Stimulated activated CD8-positive, alpha-beta memory T cell treated with anti-CD3 and anti-CD28 coated beads, Interleukin-2, amount 100 ng/mL, for 48 hours (primary cell): ENCODE data around the gene RSAD1.

ENCODE experiments used
- DNase-seq, 2 donors: peaks; one replicate each; pipeline ENCODE4 v3.0.0-alpha.2; 2020; ENCODE audit warnings: low read depth in 2 of 2

The RSAD1 gene

DNA sequence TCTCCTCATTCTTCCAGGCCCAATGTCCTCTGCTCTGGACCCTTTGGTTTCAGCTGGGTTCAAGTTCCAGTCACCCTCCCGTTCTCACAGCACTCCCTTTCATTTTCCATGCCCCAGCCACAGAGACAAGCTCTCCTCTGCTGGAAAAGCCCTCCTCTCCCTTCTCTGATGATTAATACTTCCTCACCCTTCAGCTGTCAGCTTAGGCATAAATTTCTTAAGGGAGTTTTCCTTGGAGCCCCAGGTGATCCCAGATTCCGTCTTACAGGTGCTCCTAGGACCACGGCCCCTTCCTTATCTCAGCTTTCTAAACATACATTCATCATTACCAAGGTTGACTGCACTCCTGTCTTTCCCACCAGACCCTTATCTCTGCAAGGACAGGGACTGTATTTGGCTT lies 20.4 kb upstream of the RSAD1 start:
- DNase-seq: no peak

DNA sequence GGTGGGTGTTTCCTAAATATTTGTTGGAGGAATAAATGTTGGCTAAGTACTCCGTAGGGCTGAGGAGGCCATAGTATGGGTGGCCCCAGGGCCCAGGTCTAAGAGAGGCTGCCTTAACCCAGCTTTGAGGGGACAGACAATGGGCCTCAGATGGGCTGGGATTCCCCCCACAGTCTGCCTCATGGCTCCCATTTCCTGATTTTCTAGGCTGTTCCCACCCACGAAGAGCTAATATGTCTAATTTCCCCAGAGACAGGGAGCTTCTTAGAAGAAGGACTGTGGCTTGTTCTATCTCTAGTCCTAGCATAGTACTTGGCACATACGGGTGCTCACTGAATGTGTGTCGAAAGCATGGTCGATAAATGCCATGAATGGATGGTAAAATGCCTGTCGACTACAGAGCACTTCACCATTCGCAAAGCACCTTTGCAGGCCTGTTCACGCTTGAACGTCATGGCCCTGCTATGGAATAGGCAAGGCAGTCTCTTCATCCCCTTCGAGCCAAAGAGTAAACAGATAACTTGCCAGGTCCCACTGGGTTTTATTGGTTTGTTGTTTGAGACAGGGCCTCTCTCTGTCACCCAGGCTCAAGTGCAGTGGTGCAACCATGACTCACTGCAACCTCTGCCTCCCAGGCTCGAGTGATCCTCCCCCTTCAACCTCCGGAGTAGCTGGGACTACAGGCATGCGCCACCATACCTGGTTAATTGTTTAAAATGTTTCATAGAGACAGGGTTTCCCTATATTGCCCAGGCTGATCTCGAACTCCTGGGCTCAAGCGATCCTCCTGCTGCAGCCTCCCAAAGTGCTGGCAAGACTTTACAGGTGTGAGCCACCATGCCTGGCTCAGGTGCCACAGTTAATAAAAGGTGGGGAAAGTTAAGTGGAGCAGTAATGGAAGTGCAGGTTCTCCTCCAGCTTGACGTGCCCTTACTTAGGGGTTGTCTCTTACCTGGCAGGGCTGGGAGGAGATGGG lies 19.7 kb upstream of the RSAD1 start:
- no peak for DNase-seq

DNA sequence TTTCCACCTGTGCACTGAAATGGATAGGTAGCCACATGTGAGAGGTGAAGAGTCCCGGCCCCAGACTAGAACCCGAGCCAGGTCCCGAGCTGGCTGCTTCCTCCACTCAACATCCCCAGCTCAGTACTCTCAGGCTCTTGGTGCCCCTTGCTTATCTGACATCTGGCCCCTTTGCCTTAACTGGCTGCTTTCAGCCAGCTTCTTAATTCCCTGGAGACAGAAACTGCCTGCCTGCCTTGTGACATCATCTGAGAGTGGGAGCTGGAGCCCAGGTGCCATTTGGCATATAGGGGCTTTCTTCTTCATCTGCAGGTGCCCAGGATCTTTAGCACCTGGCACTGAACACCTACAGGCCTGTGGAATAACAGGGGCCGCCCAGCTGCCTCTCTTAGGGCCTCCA lies 18.9 kb upstream of the RSAD1 start:
- DNase-seq: no peak

DNA sequence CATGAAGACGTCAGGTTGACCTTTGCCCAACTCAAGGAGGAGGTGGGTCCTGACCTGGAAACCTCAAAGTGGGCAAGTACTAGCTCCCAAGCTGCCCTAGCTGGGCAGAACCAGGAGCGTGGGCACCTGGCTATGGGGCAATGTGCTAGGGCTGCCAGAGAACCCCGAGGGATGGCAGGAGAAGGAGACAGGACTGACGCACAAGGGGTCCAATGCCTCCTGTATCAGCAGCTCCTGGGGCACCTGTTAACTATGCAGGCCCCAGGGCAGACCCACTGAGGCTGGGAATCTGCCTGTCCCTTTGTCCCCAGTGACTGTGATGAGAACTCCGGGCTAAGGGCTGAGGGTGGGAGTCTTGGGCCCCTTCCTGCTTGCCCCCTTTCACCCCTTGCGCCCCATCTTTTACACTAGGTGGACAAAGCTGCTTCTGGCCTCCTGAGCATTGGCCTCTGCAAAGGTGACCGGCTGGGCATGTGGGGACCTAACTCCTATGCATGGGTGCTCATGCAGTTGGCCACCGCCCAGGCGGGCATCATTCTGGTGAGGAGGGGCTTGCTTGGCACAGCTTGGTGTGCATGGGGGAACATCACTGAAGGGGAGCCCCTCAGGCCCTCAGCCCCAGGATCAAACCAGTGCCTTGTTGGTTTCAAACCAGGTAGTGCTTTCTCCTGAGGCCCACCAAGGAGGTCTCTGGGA lies 17.7 kb upstream of the RSAD1 start:
- no peak for DNase-seq

DNA sequence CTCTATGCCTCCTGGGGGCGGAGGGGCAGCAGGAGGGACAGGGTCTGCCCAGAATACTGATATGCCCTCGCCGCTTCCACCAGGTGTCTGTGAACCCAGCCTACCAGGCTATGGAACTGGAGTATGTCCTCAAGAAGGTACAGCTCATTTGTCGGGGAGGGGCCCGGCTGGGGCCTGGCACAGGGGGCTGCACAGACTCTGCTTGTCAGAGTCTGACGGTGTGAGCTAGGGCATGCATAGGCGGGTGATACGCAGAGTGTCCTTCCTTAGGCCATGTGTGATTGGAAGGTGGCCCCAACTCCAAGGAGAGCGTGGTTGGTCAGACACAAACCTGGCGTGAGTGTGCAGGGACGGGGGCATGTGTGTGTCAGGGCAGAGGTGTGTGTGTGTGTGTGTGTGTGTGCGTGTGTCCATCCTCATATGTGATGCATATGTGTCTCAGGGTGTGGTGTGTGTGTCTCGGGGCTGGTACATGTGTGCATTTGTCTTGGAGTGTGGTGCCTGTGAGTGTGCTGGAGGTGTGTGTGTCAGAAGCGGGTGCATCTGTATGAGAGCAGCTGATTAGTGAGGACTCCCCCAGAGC lies 17.0 kb upstream of the RSAD1 start:
- DNase-seq: no peak

DNA sequence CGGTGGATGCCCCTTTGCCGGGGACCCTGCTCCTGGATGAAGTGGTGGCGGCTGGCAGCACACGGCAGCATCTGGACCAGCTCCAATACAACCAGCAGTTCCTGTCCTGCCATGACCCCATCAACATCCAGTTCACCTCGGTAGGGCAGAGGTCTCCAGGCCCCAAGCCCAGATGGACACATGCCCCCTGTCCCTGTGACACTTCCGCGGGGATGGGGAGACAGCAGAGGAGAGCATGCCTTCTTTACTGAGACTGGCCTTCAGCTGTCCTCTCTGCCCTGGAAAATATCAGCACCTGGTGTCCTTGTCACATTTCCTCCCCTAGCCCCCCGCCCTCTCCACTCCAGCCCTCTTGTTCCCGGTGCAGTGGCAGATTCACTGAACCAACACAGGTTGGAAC lies 16.2 kb upstream of the RSAD1 start:
- no peak for DNase-seq

DNA sequence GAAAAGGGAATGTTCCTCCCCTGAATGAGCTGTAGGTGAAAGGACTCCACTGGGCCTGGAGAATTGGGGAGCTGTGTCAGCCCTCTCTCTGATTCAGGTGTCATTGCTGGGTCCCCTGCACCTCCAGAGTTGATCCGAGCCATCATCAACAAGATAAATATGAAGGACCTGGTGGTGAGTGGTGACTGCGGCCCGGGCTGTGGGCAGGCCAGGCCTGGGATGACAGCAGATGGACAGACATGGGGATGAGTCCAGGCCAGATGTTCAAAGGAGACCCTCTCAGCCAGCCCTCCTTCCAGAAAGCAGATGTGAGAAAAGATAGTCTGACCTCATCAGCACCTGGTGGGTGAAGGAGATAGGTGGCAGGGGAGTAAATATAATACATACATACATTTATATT lies 14.5 kb upstream of the RSAD1 start:
- no peak for DNase-seq

DNA sequence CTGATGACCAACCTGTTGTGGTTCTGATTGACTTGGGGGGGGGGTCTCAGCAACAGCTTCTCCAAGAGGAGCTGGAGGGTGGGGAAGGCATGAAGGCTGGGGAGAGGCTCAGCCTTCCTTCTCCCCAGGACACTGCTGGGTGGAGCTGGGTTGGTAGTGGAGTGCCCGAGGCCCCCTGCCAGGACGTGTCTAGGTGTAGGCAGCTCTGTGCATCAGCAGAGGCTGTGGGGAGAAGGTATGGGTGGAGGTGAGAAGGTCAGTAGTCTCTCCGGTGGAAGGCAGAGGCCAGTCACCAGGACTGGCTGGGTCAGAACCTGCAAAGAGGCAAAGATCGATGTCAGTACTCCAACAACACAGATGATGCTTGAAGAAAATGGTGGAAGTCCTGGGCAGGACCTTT lies 13.9 kb upstream of the RSAD1 start:
- no peak for DNase-seq

DNA sequence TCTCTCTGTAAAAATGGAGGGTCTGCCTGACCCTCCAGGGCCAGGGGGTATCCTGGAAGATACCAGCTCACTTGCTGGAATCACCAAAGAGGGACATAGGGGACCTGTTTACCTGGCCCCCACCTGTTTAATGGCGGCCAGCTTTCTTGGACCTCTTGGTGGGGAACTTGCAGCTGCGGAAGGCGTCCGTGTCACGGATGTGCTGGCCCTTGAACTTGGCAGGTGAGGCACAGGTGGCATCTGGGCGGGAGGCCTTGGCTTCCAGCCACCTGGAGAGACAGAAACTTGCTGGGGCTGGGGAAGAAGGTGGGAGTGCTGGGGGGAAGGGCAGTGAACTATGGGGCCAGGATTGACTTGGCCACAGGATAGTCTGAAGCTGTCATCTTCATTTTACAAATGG lies 13.5 kb upstream of the RSAD1 start:
- no peak for DNase-seq

DNA sequence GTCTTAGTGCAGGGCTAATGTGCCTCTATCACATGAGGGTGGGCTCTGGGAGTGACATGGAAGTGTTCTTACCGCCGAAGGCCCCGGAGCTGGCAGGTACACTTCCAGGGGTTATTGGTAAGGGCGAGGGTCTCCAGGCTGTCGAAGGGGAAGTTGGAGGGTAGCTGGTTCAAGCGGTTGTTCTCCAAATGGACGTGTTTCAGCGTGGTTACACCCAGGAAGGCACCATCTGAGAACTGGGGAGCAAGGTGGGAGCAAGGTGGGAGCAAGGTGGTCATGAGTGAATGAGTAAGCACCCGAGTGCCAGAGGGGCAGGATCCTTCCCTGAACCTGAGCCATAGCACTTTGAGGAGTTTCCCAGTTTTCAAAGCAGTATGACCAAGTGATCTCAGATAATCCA lies 13.0 kb upstream of the RSAD1 start:
- no peak for DNase-seq

DNA sequence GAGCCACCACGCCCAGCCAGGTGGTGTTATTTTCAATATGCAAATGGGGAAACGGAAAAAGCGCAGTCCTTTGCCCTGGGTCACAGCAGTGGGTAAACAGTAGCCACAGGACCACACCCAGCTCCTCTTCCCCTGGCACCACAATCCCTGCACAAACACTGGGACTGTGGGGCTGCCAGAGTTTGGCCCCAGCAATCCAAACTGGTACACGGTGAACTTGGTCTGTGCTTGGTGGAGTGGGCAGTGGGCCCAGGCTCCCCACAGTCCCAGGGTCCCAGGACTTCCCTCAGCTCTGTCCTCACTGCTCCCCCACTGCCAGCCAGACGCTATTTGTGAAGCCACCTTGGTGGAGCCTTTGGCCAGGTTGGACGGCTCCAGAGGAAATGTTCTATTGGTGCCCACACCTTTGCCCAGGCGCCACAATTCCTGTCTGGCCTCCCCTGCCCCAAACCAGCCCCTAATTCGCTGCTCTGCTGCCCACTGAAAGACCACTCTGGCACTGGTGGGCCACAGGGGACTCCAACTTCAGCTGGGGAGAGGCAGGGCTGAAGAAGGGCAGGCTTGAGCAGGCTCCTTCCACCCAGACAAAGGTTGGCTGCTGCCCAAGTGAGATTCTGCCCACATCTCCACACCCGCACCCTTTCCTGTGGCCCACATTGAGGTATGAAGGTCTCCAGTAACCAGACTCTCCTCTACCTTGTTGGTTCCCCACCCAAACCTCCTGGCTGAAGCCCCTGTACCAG lies 12.1 kb upstream of the RSAD1 start:
- no peak for DNase-seq

DNA sequence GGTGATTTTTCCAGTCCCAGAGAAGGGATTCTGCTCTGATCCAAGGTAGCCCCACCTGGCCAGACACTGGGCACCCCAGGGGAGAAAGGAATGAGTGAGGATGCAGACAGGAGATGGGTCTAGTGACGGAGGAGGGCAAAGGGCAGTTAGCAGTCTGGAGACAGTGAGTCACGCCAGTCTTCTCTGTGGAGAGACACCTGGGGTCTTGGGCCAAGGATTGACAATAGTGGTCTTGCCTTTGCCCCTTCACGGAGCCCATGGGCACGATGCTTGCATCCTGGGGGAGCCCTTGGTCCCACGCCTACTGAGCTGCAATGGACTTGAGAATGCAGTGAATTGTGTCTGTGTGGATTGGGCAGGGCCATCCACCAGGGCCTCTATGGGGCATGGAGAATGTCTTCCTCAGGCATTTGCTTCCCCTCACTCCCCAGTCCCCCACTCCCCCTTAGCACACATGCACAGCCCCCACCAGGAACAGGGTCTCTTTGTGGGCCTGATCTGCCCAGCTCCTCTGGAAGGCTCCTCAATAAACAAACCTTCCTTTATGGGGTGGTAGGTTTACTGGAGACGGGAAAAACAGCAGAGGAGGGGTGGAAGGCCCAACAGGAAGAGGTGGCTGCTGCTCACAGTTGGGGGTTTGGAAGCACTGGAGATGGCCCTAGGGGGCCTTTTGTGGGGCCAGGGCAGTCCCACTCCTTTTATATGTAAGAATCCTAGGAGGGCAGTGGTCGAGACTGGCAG lies 11.4 kb upstream of the RSAD1 start:
- no peak for DNase-seq

DNA sequence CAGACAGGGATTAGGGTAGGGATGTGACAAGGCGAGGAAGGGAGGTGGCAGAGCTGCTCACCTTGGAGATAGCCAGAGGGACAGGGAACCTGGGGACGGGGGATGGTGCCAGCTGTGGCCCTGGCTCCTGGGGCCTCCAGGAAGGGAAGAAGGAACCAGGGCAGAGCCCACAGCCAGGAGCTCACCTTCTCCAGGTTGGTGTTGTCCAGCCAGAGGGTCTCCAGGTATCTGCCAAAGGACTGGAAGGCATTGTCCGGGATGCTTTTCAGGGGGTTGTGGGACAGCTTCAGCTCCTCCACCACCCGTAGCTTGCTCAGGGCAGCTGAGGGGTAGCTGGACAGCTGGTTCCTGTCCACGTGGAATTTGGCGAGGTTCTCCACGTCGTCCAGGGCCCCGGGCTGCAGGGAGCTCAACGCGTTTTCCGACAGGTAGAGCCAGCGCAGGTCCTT lies 10.8 kb upstream of the RSAD1 start:
- DNase-seq: no peak

DNA sequence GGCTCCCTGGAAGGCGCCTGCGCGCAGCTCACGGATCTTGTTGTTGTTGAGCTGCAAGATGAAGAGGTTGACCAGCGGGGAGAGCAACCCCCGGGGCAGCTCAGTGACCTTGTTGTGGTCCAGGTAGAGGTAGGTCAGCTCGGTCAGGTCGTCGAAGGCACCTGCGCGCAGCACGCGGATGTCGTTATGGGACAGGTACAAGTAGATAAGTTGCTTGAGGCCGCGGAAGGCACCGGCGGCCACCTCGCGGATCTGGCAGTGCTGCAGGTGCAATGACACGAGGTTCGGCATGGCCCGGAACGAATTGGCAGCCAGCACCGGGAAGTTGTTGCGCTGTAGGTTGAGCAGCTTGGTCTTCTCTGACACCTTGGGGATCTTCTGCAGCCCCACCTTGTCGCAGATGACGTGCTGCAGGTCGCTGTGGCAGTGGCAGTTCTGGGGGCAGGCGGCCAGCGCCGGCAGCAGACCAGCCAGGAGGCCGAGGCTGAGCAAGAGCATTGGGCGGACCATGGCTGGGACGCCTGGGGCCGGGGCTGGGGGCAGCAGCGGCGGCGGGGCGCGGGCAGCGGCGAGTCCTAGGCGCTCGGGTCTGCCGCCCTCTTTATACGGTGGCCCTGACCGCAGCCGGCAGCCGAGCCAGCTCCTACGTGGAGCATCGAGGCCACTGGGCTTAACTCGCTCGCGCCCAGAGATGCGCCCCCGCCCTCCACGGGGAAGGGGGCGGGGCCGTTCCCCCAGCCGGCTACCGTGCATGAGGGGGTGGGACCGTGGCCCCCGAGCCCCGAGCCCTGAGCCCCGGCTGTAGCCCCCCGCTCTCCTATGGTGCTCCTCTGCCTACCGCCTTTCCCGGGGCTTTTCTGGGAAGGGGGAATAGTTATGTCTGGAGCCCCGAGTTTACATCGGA lies 10.1 kb upstream of the RSAD1 start, which contains the start of gene CHAD:
Gene CHAD, minus strand, starts transcription at position 577 of the 904 bp plus-strand sequence. Its CDS starts 67 bp downstream, at position 510.
- no peak for DNase-seq

DNA sequence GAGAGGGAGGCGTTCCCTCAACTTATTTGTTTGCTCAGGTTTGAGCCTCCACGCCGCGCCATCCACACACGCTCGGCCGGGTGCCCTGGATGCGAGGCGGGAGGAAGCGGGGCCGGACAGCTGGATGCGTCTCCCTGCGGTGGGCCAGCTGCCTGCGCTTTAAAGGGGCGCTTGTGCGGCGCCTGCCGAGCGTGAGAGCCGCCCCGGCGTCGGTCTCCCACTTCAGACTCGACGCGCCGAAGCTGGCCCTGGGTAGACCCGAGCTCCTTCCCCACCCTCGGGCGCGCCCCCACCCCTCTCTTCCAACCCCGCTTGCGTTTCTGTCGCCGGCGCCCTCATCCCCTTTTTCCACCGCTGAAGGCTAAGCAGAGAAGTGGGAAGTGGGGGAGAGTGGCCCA lies 9.5 kb upstream of the RSAD1 start:
- DNase-seq: no peak

DNA sequence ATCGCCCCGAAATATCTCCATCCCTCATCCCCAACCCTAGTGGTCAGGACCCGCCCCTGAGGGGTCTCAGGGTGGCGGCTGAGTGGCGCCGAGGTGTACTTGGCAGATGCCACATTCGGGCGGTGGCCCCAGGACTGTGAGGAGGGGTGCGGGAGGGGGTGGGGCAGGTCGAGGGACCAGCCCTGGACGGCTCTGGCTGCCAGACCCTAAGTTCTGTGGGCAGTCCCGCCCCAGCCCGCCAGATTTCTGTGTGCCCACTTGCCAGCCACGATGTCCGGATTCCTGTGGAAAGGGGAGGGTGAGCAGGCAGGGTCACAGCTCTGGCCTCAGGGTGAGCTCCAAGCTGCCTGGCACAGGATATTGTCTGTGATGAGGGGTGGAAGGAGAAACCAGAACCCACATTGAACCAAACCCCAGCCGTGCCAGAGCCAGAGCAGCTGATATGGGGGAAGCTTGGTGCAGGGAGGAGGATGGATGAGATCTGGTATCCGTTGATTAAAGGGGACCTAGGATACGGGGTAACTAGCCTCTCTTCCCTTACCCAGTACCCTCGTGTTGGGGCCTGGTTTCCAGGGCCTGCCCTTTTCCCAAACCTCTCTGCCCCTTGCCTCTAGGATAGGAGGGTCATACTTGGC lies 8.9 kb upstream of the RSAD1 start:
- DNase-seq: no peak

DNA sequence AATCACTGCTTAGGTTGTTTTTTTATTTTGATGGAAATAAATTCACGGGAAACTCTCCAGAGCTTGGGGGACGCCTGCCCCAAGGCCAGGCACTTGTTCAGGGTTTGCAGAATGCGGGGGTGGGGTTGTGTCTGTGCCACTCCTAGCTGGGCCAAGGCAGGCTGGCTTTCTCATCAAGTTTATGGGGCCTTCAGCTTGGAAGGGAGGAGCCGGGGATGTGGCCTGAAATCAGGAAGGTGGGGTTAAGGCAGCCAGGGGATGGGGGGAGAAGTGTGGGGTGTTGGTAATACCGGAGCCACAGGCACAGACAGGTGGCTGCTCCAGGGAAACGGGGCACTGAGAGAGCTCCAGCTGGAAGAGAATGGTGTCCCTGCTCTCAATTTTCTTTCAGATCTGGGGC lies 8.2 kb upstream of the RSAD1 start:
- DNase-seq: no peak

DNA sequence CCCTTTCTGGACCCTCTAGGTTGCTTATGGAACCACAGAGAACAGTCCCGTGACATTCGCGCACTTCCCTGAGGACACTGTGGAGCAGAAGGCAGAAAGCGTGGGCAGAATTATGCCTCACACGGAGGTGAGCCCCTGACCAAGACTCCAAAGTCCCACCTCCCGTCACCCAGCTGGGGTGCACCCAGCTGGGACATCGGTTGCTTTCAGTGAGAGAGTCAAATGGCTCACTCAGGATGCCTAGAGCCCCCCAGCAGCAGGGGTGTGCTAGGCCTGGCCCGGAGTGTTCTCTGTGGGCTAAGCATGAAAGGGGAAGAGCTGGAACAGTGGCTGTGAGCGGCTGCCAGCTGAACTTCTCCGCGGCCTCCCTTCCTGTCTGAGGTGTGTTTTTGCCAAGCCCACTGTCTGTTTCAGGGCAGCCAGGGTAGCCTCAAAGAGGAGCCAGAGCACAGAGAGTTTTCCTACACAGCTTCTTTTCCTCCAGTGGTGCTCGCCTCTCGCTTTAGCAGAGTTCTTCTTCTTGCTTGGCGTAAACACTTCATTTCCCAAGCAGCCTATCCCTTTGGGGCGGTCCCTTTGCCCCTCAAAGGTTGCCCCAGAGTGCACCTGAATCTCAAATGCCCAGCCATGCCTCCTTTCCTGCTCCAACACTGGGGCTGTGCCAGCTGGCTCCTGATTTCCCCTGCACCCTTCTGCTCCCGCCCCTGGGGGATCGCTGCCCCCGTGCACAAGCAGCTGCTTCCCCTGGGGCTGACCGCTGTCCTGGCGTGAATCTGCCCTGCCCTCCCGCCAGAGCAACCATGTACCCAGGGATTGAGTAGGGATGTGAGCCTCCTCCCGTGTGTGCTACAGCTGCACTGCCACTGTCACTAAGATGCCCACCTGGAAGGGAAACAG lies 7.4 kb upstream of the RSAD1 start:
- DNase-seq: no peak

DNA sequence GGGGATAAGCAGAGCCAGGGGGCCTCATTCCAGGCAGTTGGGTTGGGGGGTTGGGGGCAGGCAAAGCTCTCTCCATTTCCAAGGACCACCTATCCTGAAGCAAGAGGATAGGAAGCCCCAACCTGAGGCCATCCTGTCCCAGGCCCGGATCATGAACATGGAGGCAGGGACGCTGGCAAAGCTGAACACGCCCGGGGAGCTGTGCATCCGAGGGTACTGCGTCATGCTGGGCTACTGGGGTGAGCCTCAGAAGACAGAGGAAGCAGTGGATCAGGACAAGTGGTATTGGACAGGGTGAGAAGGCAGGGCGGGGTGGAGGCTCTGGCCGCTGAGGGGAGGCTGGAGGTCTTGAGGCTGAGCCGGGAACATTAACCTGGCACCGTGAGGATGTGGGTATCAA lies 6.4 kb upstream of the RSAD1 start:
- no peak for DNase-seq
